K562 (cell line): ENCODE results near the gene PPP2R1A. TPM values are rescaled to one million over a fixed set of nuclear protein-coding genes. Genes with fewer than 3 reads are reported as not detected.
A peak's percentile ranks its signal among the peaks of the same experiment; 100 is the strongest.

ENCODE experiments used
- CAMTA2 ChIP-seq: fragments of 250-450 bp; sonication (Bioruptor Pico); conservative IDR thresholded peaks from 2 replicates; pipeline ENCODE4 v1.5.1; 2022
- ERF ChIP-seq: fragments of 450-650 bp; formaldehyde crosslinking; IDR thresholded peaks from 2 replicates; pipeline ENCODE4 v1.4.0; 2020; ENCODE audit warnings: mild to moderate bottlenecking, mixed read lengths
- ESRRA ChIP-seq: fragments of 450-650 bp; IDR thresholded peaks from 2 replicates; pipeline ENCODE4 v1.6.1; 2014; ENCODE audit warnings: low read depth, mild to moderate bottlenecking, moderate library complexity, borderline replicate concordance
- ESRRB ChIP-seq: fragments of 250-450 bp; sonication (Bioruptor Pico); IDR thresholded peaks from 2 replicates; pipeline ENCODE4 v1.5.0; 2020; ENCODE audit warnings: mild to moderate bottlenecking, moderate library complexity, borderline replicate concordance
- ETV5 ChIP-seq: sonication (generic); formaldehyde crosslinking; IDR thresholded peaks from 2 replicates; pipeline ENCODE4 v1.4.0; 2020; ENCODE audit warnings: low read depth, mild to moderate bottlenecking, missing genetic modification reagents
- FOXA1 ChIP-seq: fragments of 450-650 bp; IDR thresholded peaks from 2 replicates; pipeline ENCODE4 v1.6.1; 2016; ENCODE audit warnings: mild to moderate bottlenecking, borderline replicate concordance
- GATA2 ChIP-seq: sonication (generic); formaldehyde crosslinking; IDR thresholded peaks from 2 replicates; pipeline ENCODE4 v1.4.0; 2020; ENCODE audit warnings: mild to moderate bottlenecking, missing genetic modification reagents
- ILF3 ChIP-seq: fragments of 450-650 bp; IDR thresholded peaks from 2 replicates; pipeline ENCODE4 v1.6.1; 2018; ENCODE audit warnings: antibody characterized with exemption, mild to moderate bottlenecking, moderate library complexity, borderline replicate concordance
- PTRF ChIP-seq: fragments of 450-650 bp; IDR thresholded peaks from 2 replicates; pipeline ENCODE4 v1.6.1; 2016; ENCODE audit warnings: mild to moderate bottlenecking, missing genetic modification characterization, missing compliant biosample characterization
- RBBP5 ChIP-seq: fragments of 200-600 bp; sonication (generic); IDR thresholded peaks from 2 replicates; pipeline ENCODE4 v1.6.1; 2012; ENCODE audit warnings: borderline replicate concordance, mild to moderate bottlenecking, low read length, control low read depth, inconsistent platforms; ENCODE audit not compliant: insufficient read depth, poor library complexity, severe bottlenecking
- SETDB1 ChIP-seq: IDR thresholded peaks from one replicate; pipeline ENCODE4 v1.6.1; 2012; ENCODE audit warnings: low read length, control low read depth, inconsistent platforms
- TEAD2 ChIP-seq: fragments of 450-650 bp; IDR thresholded peaks from 2 replicates; pipeline ENCODE4 v1.6.1; 2016; ENCODE audit warnings: missing genetic modification characterization, control low read depth, missing compliant biosample characterization
- ZNF561 ChIP-seq: fragments of 450-650 bp; formaldehyde crosslinking; conservative IDR thresholded peaks from 2 replicates; pipeline ENCODE4 v1.4.0; 2020; ENCODE audit warnings: mild to moderate bottlenecking, moderate library complexity
- polyA plus RNA-seq, 8 experiments: library from polyadenylated mRNA; depleted of rRNA in 4 of 8; stranded (reverse) in 5 of 8; unstranded in 3 of 8; fragments of >200 nt; fragmentation: Nextera tagmentation in 2 of 8; fragmentation: Illumina TruSeq in 1 of 8; extraction: Ambion mirVana in 2 of 8; extraction: Trizol in 1 of 8; gene quantifications; 2 replicates each; pipeline versions ENCODE4 v1.2.1 to v1.2.3, GENCODE V29; 2011 to 2014; ENCODE audit warnings: inconsistent platforms in 1 of 8, missing spikeins in 1 of 8
- total RNA-seq, 7 experiments: library from RNA; depleted of rRNA in 6 of 7; stranded (reverse); fragments of >200 nt in 6 of 7; fragmentation: Illumina TruSeq in 2 of 7; extraction: Trizol in 2 of 7; gene quantifications; 2 replicates each; pipeline versions ENCODE4 v1.2.1 to v1.2.3, GENCODE V29; 2011 to 2021; ENCODE audit warnings: low replicate concordance in 1 of 7
- TF ChIP-seq, protein P1 (sequence below): fragments of 450-650 bp; conservative IDR thresholded peaks from 2 replicates; pipeline ENCODE4 v1.6.1; 2016; ENCODE audit warnings: missing genetic modification characterization, low read depth, mild to moderate bottlenecking, control low read depth, missing compliant biosample characterization
- TF ChIP-seq, protein P2 (sequence below): fragments of 250-450 bp; sonication (Bioruptor Pico); IDR thresholded peaks from 2 replicates; pipeline ENCODE4 v1.4.0; 2020; ENCODE audit warnings: mild to moderate bottlenecking, moderate library complexity
- TF ChIP-seq, protein P3 (sequence below): sonication (generic); formaldehyde crosslinking; IDR thresholded peaks from 2 replicates; pipeline ENCODE4 v1.9.0; 2022; ENCODE audit warnings: mild to moderate bottlenecking, missing genetic modification reagents
- TF ChIP-seq, protein P4 (sequence below): sonication (generic); formaldehyde crosslinking; IDR thresholded peaks from 2 replicates; pipeline ENCODE4 v1.8.1; 2023; ENCODE audit warnings: mild to moderate bottlenecking, missing genetic modification reagents, moderate library complexity
- TF ChIP-seq, protein P5 (sequence below): fragments of 450-650 bp; IDR thresholded peaks from 2 replicates; pipeline ENCODE4 v1.6.1; 2016; ENCODE audit warnings: mild to moderate bottlenecking

PPP2R1A gene
- total and polyA plus RNA-seq, 9 of the 15 experiments (the other 6 are each of a cell fraction or from before 2014, with no cell fraction given), result 10.1 to 211 (median 70.1) TPM

DNA sequence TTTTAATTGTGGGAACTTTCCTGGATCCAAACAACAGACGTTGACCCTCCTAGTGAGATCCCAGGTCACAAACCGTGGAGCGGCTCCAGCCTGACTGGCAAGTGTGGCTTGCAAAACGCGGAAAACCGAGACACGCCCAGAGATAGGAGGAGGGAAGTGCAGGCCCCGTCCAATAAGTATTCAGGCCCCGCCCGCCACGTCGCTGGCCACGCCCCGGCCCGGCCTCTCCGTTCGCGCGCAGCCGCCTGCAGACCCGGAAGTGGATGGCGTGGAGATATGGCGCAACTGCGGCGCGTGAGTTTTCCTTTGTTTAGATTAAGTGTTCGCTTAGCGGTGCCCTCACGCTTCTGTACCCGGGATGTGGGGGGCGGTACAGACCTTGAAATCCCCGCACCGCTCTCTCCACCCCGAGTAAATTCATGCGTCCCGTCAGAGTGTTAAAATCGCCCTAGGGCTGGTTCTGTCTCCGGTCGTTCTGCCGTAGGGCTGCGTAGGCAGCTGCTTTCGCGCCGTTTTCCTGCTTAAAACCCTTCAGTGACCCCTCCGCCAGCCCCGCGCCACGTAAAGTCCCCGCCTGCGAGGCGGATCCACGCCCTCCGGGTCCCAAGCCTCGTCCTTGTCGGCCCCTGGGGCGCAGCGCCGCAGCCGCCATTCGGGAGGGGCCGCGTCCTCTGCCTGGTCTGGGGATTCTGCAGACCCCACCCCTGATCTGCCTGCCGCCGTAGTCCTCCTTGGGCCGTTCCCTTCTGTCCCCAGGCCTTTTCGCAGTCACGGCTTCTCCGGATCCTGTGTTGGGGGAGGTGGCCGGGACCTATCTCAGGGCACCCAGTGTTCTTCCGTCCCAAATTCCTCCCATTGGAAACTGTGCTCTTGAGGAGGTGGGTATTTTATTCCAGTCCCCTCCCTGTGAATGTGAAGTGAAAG lies 79.7 kb downstream of the PPP2R1A start, which contains the start of gene ZNF766 (continued):
- TF ChIP-seq, protein P1, sequence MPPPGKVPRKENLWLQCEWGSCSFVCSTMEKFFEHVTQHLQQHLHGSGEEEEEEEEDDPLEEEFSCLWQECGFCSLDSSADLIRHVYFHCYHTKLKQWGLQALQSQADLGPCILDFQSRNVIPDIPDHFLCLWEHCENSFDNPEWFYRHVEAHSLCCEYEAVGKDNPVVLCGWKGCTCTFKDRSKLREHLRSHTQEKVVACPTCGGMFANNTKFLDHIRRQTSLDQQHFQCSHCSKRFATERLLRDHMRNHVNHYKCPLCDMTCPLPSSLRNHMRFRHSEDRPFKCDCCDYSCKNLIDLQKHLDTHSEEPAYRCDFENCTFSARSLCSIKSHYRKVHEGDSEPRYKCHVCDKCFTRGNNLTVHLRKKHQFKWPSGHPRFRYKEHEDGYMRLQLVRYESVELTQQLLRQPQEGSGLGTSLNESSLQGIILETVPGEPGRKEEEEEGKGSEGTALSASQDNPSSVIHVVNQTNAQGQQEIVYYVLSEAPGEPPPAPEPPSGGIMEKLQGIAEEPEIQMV (tag), result no peak
- TF ChIP-seq, protein P2, sequence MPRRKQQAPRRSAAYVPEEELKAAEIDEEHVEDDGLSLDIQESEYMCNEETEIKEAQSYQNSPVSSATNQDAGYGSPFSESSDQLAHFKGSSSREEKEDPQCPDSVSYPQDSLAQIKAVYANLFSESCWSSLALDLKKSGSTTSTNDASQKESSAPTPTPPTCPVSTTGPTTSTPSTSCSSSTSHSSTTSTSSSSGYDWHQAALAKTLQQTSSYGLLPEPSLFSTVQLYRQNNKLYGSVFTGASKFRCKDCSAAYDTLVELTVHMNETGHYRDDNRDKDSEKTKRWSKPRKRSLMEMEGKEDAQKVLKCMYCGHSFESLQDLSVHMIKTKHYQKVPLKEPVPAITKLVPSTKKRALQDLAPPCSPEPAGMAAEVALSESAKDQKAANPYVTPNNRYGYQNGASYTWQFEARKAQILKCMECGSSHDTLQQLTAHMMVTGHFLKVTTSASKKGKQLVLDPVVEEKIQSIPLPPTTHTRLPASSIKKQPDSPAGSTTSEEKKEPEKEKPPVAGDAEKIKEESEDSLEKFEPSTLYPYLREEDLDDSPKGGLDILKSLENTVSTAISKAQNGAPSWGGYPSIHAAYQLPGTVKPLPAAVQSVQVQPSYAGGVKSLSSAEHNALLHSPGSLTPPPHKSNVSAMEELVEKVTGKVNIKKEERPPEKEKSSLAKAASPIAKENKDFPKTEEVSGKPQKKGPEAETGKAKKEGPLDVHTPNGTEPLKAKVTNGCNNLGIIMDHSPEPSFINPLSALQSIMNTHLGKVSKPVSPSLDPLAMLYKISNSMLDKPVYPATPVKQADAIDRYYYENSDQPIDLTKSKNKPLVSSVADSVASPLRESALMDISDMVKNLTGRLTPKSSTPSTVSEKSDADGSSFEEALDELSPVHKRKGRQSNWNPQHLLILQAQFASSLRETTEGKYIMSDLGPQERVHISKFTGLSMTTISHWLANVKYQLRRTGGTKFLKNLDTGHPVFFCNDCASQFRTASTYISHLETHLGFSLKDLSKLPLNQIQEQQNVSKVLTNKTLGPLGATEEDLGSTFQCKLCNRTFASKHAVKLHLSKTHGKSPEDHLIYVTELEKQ (CRISPR knock-in tag), result no peak
- TF ChIP-seq ILF3, result no peak
- TF ChIP-seq, protein P3, sequence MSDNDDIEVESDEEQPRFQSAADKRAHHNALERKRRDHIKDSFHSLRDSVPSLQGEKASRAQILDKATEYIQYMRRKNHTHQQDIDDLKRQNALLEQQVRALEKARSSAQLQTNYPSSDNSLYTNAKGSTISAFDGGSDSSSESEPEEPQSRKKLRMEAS (CRISPR knock-in tag), result peak; percentile 46; the same call in 1 of the 2 replicates
- no peak for TF ChIP-seq CAMTA2
- TF ChIP-seq FOXA1, result no peak
- TF ChIP-seq TEAD2, result no peak
- no peak for TF ChIP-seq RBBP5
- TF ChIP-seq SETDB1, result no peak
- TF ChIP-seq ESRRB (CRISPR knock-in tag), result no peak
- TF ChIP-seq ERF (CRISPR knock-in tag), result 0 out of 2 replicates have a peak, but pooled peaks have one; percentile 12
- no peak; the same call in 1 of the 2 replicates for TF ChIP-seq ESRRA
- TF ChIP-seq ETV5 (CRISPR knock-in tag), result peak; percentile 60; the same call in 1 of the 2 replicates
- TF ChIP-seq GATA2 (CRISPR knock-in tag), result no peak
- TF ChIP-seq, protein P4, sequence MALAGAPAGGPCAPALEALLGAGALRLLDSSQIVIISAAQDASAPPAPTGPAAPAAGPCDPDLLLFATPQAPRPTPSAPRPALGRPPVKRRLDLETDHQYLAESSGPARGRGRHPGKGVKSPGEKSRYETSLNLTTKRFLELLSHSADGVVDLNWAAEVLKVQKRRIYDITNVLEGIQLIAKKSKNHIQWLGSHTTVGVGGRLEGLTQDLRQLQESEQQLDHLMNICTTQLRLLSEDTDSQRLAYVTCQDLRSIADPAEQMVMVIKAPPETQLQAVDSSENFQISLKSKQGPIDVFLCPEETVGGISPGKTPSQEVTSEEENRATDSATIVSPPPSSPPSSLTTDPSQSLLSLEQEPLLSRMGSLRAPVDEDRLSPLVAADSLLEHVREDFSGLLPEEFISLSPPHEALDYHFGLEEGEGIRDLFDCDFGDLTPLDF, result peak; percentile 87
- no peak for TF ChIP-seq PTRF (tag)
- no peak for TF ChIP-seq ZNF561 (CRISPR knock-in tag)
- TF ChIP-seq, protein P5, sequence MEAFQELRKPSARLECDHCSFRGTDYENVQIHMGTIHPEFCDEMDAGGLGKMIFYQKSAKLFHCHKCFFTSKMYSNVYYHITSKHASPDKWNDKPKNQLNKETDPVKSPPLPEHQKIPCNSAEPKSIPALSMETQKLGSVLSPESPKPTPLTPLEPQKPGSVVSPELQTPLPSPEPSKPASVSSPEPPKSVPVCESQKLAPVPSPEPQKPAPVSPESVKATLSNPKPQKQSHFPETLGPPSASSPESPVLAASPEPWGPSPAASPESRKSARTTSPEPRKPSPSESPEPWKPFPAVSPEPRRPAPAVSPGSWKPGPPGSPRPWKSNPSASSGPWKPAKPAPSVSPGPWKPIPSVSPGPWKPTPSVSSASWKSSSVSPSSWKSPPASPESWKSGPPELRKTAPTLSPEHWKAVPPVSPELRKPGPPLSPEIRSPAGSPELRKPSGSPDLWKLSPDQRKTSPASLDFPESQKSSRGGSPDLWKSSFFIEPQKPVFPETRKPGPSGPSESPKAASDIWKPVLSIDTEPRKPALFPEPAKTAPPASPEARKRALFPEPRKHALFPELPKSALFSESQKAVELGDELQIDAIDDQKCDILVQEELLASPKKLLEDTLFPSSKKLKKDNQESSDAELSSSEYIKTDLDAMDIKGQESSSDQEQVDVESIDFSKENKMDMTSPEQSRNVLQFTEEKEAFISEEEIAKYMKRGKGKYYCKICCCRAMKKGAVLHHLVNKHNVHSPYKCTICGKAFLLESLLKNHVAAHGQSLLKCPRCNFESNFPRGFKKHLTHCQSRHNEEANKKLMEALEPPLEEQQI, result no peak
